ENCODE data around the gene NAMPT. TPM values are rescaled to one million over a fixed set of nuclear protein-coding genes. Genes with fewer than 3 reads are reported as not detected.

Gene NAMPT
- total RNA-seq, 4 donors from 2014 or later: 96.7 to 239 (median 189) TPM

- WGBS: 93% methylated on average over 4 of the region's 4 CpGs
- TF ChIP-seq POLR2AphosphoS5 (IDR thresholded peaks at IDR 0.05): no peak
- no peak for TF ChIP-seq EP300 (IDR thresholded peaks at IDR 0.05)
- TF ChIP-seq POLR2A (IDR thresholded peaks at IDR 0.05): no peak
- TF ChIP-seq CTCF (IDR thresholded peaks at IDR 0.05): no peak
- H3K4me3 ChIP-seq: no peak overlapping the region
- H3K9me3 ChIP-seq: no peaks in the 10 kb centered on the region
- peaks cover 65% of the 10 kb centered on the region for H3K36me3 ChIP-seq
- no peaks in the 10 kb centered on the region for H3K27me3 ChIP-seq
- no peak overlapping the region for H3K27ac ChIP-seq
- H3K4me1 ChIP-seq: no peaks in the 10 kb centered on the region
- no peak for DNase-seq (ENCODE audit: low spot score in 2 of 2)
These were observed 30.2 kb downstream of the NAMPT start for GRCh38 chr7:106254525-106255116.

DNA sequence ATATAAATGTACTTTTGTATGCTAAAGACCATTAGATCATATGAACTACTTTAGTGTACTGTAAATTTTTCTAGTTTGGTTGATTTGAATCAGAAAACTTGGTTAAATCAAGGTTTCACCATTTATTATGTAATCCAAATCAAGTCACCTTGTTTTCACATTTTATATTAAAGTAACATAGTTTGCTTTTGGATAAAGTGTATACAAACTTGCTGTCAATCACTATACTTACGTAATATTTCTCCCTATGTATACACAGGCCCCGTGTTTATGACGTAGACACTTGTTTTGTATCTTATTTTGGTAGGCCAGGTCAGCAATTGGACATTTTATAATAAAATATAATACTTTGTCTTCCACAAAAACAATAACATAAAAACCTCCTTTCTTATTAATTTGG is 32.2 kb downstream of the NAMPT start:
- no peak for DNase-seq (ENCODE audit: low spot score in 2 of 2)
- TF ChIP-seq POLR2AphosphoS5 (IDR thresholded peaks at IDR 0.05) (no peak), EP300 (IDR thresholded peaks at IDR 0.05) (no peak), CTCF (IDR thresholded peaks at IDR 0.05) (no peak), POLR2A (IDR thresholded peaks at IDR 0.05) (no peak)
- Histone ChIP-seq H3K27me3 (no peaks in the 10 kb centered on the region), H3K9me3 (no peaks in the 10 kb centered on the region), H3K4me3 (no peak overlapping the region), H3K27ac (no peak overlapping the region), H3K4me1 (no peaks in the 10 kb centered on the region), H3K36me3 (peaks cover 57% of the 10 kb centered on the region)
- 95% methylated on average over 3 of the region's 3 CpGs for WGBS

DNA sequence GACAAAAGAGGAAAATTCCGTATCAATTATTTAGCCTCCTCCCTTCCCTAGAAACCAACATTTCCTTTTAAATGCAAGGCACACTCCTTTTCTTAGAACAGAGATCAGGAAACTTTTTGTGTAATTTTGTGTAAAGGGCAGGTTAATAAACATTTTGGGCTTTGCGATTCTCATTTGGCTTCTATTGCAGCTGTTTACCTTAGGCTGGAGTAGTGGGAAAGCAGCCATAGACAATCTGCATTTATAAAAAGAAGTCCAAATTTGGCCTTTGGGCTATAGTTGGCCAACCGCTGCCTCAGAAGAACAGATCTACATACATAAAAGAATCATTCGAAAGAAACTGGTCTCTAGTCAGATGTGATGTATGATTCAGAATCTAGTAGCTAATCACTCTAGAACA is 35.3 kb downstream of the NAMPT start:
- H3K27me3 ChIP-seq: no peaks in the 10 kb centered on the region
- no peak overlapping the region for H3K4me3 ChIP-seq
- DNase-seq (ENCODE audit: low spot score in 2 of 2): no peak
- no peak overlapping the region for H3K27ac ChIP-seq
- peaks cover 49% of the 10 kb centered on the region for H3K36me3 ChIP-seq
- 89% methylated on average over 4 of the region's 4 CpGs for WGBS
- TF ChIP-seq POLR2AphosphoS5 (IDR thresholded peaks at IDR 0.05) (no peak), POLR2A (IDR thresholded peaks at IDR 0.05) (no peak), EP300 (IDR thresholded peaks at IDR 0.05) (no peak), CTCF (IDR thresholded peaks at IDR 0.05) (no peak)
- H3K9me3 ChIP-seq: peaks cover 3% of the 10 kb centered on the region
- H3K4me1 ChIP-seq: no peaks in the 10 kb centered on the region

DNA sequence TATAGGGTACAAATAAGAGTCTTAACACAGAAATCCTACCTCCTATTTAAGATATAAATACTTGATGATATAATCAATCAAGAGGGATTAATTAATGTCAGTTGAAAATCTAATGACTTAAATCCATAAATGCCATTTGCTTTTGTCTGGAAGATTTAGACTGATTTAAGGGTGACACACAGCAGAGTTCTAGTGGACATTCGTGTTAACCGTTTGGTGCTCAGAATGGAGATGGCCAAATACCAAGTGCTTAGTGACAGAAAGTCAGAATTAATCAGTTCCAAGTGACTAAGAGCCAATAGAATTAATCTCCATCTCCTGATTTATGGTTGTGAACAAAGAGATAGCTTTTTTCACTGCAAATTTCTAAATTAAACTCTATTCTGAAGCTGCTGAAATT is 36.2 kb downstream of the NAMPT start:
- H3K4me1 ChIP-seq: no peaks in the 10 kb centered on the region
- peaks cover 3% of the 10 kb centered on the region for H3K9me3 ChIP-seq
- no peaks in the 10 kb centered on the region for H3K27me3 ChIP-seq
- TF ChIP-seq POLR2AphosphoS5 (IDR thresholded peaks at IDR 0.05): no peak
- no peak for TF ChIP-seq CTCF (IDR thresholded peaks at IDR 0.05)
- no peak for TF ChIP-seq POLR2A (IDR thresholded peaks at IDR 0.05)
- no peak for TF ChIP-seq EP300 (IDR thresholded peaks at IDR 0.05)
- no peak for DNase-seq (ENCODE audit: low spot score in 2 of 2)
- 94% methylated on average over 2 of the region's 2 CpGs for WGBS
- H3K4me3 ChIP-seq: no peak overlapping the region
- peaks cover 41% of the 10 kb centered on the region for H3K36me3 ChIP-seq
- H3K27ac ChIP-seq: no peak overlapping the region

DNA sequence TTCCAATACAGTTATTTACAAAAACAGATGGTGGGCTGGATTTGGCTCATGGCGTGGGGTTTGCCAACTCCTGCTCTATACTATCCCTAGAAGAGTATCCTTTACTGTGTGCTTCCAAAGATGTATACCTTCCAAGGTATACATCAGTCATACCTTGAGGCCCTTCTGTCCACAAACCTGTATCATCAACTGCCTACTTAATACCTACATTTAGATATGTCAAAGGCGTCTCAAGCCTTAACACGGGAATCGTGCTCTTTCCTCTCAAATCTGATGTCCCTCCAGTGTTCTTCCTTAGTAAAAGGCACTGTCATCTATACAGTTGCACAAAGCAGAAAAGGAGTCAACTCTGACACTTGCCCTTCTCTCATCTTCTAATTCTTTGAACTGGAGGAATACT is 36.9 kb downstream of the NAMPT start:
- H3K27ac ChIP-seq: no peak overlapping the region

More for the DNA sequence above, 36.9 kb downstream of the NAMPT start:
- Histone ChIP-seq H3K36me3 (peaks cover 33% of the 10 kb centered on the region), H3K4me1 (no peaks in the 10 kb centered on the region), H3K4me3 (no peak overlapping the region), H3K27me3 (no peaks in the 10 kb centered on the region), H3K9me3 (peaks cover 3% of the 10 kb centered on the region)
- 89% methylated on average over 4 of the region's 4 CpGs for WGBS
- TF ChIP-seq POLR2AphosphoS5 (IDR thresholded peaks at IDR 0.05) (no peak), EP300 (IDR thresholded peaks at IDR 0.05) (no peak), POLR2A (IDR thresholded peaks at IDR 0.05) (no peak), CTCF (IDR thresholded peaks at IDR 0.05) (no peak)
- DNase-seq (ENCODE audit: low spot score in 2 of 2): no peak

All from suprapubic skin (tissue), 4 donors.